Sigmoid colon (tissue), 4 donors: ENCODE data around the gene CYS1.

ENCODE experiments used
- EP300 ChIP-seq, 4 donors: sonication (generic); formaldehyde crosslinking; IDR thresholded peaks; one replicate each; pipeline ENCODE4 v1.6.1; 2017; ENCODE audit warnings: antibody characterized with exemption in 4 of 4
- POLR2A ChIP-seq, 2 donors: fragments of 450-650 bp; IDR thresholded peaks; one replicate each; pipeline ENCODE4 v1.6.1; 2016; ENCODE audit warnings: antibody characterized with exemption in 2 of 2, mild to moderate bottlenecking in 2 of 2, moderate library complexity in 2 of 2
- POLR2AphosphoS5 ChIP-seq, 4 donors: sonication (generic); formaldehyde crosslinking; IDR thresholded peaks; one replicate each; pipeline ENCODE4 v1.6.1; 2017; ENCODE audit warnings: antibody characterized with exemption in 4 of 4
- TF ChIP-seq, protein P1 (sequence below), 4 experiments: fragments of 450-650 bp in 3 of 4; fragments of 200-600 bp in 1 of 4; IDR thresholded peaks; one replicate each; pipeline ENCODE4 v1.5.1; 2016 to 2019; ENCODE audit warnings: antibody characterized with exemption in 4 of 4, mild to moderate bottlenecking in 3 of 4, moderate library complexity in 2 of 4

- TF ChIP-seq, protein P1, sequence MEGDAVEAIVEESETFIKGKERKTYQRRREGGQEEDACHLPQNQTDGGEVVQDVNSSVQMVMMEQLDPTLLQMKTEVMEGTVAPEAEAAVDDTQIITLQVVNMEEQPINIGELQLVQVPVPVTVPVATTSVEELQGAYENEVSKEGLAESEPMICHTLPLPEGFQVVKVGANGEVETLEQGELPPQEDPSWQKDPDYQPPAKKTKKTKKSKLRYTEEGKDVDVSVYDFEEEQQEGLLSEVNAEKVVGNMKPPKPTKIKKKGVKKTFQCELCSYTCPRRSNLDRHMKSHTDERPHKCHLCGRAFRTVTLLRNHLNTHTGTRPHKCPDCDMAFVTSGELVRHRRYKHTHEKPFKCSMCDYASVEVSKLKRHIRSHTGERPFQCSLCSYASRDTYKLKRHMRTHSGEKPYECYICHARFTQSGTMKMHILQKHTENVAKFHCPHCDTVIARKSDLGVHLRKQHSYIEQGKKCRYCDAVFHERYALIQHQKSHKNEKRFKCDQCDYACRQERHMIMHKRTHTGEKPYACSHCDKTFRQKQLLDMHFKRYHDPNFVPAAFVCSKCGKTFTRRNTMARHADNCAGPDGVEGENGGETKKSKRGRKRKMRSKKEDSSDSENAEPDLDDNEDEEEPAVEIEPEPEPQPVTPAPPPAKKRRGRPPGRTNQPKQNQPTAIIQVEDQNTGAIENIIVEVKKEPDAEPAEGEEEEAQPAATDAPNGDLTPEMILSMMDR (IDR thresholded peaks at IDR 0.05), result no peak
- TF ChIP-seq EP300 (IDR thresholded peaks at IDR 0.05) (no peak), POLR2AphosphoS5 (IDR thresholded peaks at IDR 0.05) (no peak), POLR2A (IDR thresholded peaks at IDR 0.05) (no peak)
Observed at GRCh38 chr2:10032746-10033105, 47.5 kb downstream of the CYS1 start.
